OCI-LY3 (cell line): Measurements from ENCODE around the gene C4orf36.
"Not testable (repeated sequence)": the region's sequence is repeated elsewhere in the genome, so short reads cannot be mapped to it uniquely, and the experiment has no call there.

Source experiments
- H2AFZ ChIP-seq: fragments of 200-600, 300-600 bp; shearing (Covaris generic); 2 replicates; pipeline ENCODE4 v1.6.0; 2014; ENCODE audit warnings: antibody characterized with exemption, low read depth, low read length
- H3K27ac ChIP-seq: fragments of 200-600, 300-600 bp; sonication (generic); 2 replicates; pipeline ENCODE4 v1.5.1; 2014; ENCODE audit warnings: mild to moderate bottlenecking, low read length, moderate library complexity, mixed read lengths
- H3K27me3 ChIP-seq: fragments of 200-600, 300-600 bp; sonication (generic); 2 replicates; pipeline ENCODE4 v1.6.1; 2014; ENCODE audit warnings: low read depth, low read length, mixed read lengths
- H3K36me3 ChIP-seq: fragments of 200-600, 300-600 bp; sonication (generic); replicated peaks from 2 replicates; pipeline ENCODE3; 2014; ENCODE audit warnings: low read depth, low read length, mixed read lengths
- H3K4me1 ChIP-seq: fragments of 300-600, 200-600 bp; sonication (generic); 2 replicates; pipeline ENCODE4 v1.6.1; 2014; ENCODE audit warnings: low read length, mixed read lengths
- H3K4me2 ChIP-seq: fragments of 200-600, 300-600 bp; sonication (generic); 2 replicates; pipeline ENCODE4 v1.6.1; 2014; ENCODE audit warnings: low read length, mixed read lengths
- H3K4me3 ChIP-seq: fragments of 300-600, 200-600 bp; sonication (generic); 2 replicates; pipeline ENCODE4 v1.5.1; 2014; ENCODE audit warnings: antibody characterized with exemption, mild to moderate bottlenecking, low read length, moderate library complexity
- H3K79me2 ChIP-seq: fragments of 300-600, 200-600 bp; shearing (Covaris generic); 2 replicates; pipeline ENCODE4 v1.6.1; 2014; ENCODE audit warnings: mild to moderate bottlenecking, low read length, mixed read lengths
- H3K9ac ChIP-seq: fragments of 300-600, 200-600 bp; shearing (Covaris generic); 2 replicates; pipeline ENCODE4 v1.6.0; 2014; ENCODE audit warnings: mild to moderate bottlenecking, low read length, moderate library complexity
- H3K9me3 ChIP-seq: fragments of 200-600, 300-600 bp; shearing (Covaris generic); 2 replicates; pipeline ENCODE4 v1.6.1; 2014; ENCODE audit warnings: low read length, mixed read lengths; ENCODE audit not compliant: insufficient read depth
- H4K20me1 ChIP-seq: fragments of 200-600, 300-600 bp; sonication (generic); 2 replicates; pipeline ENCODE4 v1.6.1; 2016; ENCODE audit warnings: low read length, mixed read lengths; ENCODE audit not compliant: insufficient read depth
- EZH2phosphoT487 ChIP-seq: fragments of 200-600 bp; shearing (Covaris generic); IDR thresholded peaks from 2 replicates; pipeline ENCODE4 v1.6.1; 2018; ENCODE audit warnings: antibody characterized with exemption, mixed run types, low read depth
- TF ChIP-seq, protein P1 (sequence below): fragments of 200-600, 300-600 bp; sonication (generic); IDR thresholded peaks from 2 replicates; pipeline ENCODE4 v1.5.1; 2014; ENCODE audit warnings: antibody characterized with exemption, low read length, low read depth

Gene C4orf36

GRCh38 chr4:86879641-86880040 is 12.6 kb downstream of the C4orf36 start:
- no peaks in the 10 kb centered on the region for H4K20me1 ChIP-seq
- H3K9me3 ChIP-seq = peaks cover 14% of the 10 kb centered on the region
- no peak overlapping the region for H3K9ac ChIP-seq
- H3K4me1 ChIP-seq = no peaks in the 10 kb centered on the region
- no peaks in the 10 kb centered on the region for H3K79me2 ChIP-seq
- no peak overlapping the region for H3K4me3 ChIP-seq
- H3K36me3 ChIP-seq = no peaks in the 10 kb centered on the region
- no peak overlapping the region for H2AFZ ChIP-seq
- H3K27ac ChIP-seq = no peak overlapping the region
- H3K27me3 ChIP-seq = no peaks in the 10 kb centered on the region
- TF ChIP-seq EZH2phosphoT487 = no peak
- TF ChIP-seq, protein P1, sequence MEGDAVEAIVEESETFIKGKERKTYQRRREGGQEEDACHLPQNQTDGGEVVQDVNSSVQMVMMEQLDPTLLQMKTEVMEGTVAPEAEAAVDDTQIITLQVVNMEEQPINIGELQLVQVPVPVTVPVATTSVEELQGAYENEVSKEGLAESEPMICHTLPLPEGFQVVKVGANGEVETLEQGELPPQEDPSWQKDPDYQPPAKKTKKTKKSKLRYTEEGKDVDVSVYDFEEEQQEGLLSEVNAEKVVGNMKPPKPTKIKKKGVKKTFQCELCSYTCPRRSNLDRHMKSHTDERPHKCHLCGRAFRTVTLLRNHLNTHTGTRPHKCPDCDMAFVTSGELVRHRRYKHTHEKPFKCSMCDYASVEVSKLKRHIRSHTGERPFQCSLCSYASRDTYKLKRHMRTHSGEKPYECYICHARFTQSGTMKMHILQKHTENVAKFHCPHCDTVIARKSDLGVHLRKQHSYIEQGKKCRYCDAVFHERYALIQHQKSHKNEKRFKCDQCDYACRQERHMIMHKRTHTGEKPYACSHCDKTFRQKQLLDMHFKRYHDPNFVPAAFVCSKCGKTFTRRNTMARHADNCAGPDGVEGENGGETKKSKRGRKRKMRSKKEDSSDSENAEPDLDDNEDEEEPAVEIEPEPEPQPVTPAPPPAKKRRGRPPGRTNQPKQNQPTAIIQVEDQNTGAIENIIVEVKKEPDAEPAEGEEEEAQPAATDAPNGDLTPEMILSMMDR = no peak
- H3K4me2 ChIP-seq = no peak overlapping the region

GRCh38 chr4:86878640-86879039 is 13.6 kb downstream of the C4orf36 start:
- peaks cover 14% of the 10 kb centered on the region for H3K9me3 ChIP-seq
- H2AFZ ChIP-seq = no peak overlapping the region
- no peaks in the 10 kb centered on the region for H3K36me3 ChIP-seq
- H3K79me2 ChIP-seq = no peaks in the 10 kb centered on the region
- H3K27ac ChIP-seq = no peak overlapping the region
- no peaks in the 10 kb centered on the region for H3K4me1 ChIP-seq
- H3K27me3 ChIP-seq = no peaks in the 10 kb centered on the region
- TF ChIP-seq EZH2phosphoT487 = no peak
- TF ChIP-seq, protein P1 = no peak
- H3K4me2 ChIP-seq = no peak overlapping the region
- no peak overlapping the region for H3K9ac ChIP-seq
- no peaks in the 10 kb centered on the region for H4K20me1 ChIP-seq
- H3K4me3 ChIP-seq = no peak overlapping the region

GRCh38 chr4:86876894-86877685 is 15.1 kb downstream of the C4orf36 start:
- Histone ChIP-seq H3K4me2 (no peak overlapping the region), H3K9me3 (peaks cover 14% of the 10 kb centered on the region), H3K36me3 (no peaks in the 10 kb centered on the region), H3K27ac (no peak overlapping the region), H3K4me1 (no peaks in the 10 kb centered on the region), H3K4me3 (no peak overlapping the region), H3K27me3 (no peaks in the 10 kb centered on the region), H3K79me2 (no peaks in the 10 kb centered on the region), H4K20me1 (no peaks in the 10 kb centered on the region), H2AFZ (no peak overlapping the region), H3K9ac (no peak overlapping the region)
- TF ChIP-seq, protein P1 = no peak
- no peak for TF ChIP-seq EZH2phosphoT487

- not testable (repeated sequence) for H3K4me3 ChIP-seq, H3K79me2 ChIP-seq, H4K20me1 ChIP-seq, H3K4me1 ChIP-seq, H2AFZ ChIP-seq, H3K9ac ChIP-seq, H3K4me2 ChIP-seq, H3K27ac ChIP-seq, H3K36me3 ChIP-seq, H3K27me3 ChIP-seq
- peaks cover 14% of the 10 kb centered on the region for H3K9me3 ChIP-seq
Observed at GRCh38 chr4:86875436-86875835, 16.8 kb downstream of the C4orf36 start.
